Activated CD4-positive, alpha-beta T cell treated with anti-CD3 and anti-CD28 coated beads, Interleukin-2, Interleukin-4, amounts not matched to agents 100 ng/mL and 50 ng/mL, durations not matched to agents 16 hours and 8 hours (primary cell): Measurements from ENCODE around the gene C1QTNF4.
A peak's percentile ranks its signal among the peaks of the same experiment; 100 is the strongest.
"Not testable (repeated sequence)": the region's sequence is repeated elsewhere in the genome, so short reads cannot be mapped to it uniquely, and the experiment has no call there.

Experiments used
- DNase-seq: peaks from one replicate; pipeline ENCODE4 v3.0.0-alpha.2; 2020; ENCODE audit warnings: low spot score

The C1QTNF4 gene

DNA sequence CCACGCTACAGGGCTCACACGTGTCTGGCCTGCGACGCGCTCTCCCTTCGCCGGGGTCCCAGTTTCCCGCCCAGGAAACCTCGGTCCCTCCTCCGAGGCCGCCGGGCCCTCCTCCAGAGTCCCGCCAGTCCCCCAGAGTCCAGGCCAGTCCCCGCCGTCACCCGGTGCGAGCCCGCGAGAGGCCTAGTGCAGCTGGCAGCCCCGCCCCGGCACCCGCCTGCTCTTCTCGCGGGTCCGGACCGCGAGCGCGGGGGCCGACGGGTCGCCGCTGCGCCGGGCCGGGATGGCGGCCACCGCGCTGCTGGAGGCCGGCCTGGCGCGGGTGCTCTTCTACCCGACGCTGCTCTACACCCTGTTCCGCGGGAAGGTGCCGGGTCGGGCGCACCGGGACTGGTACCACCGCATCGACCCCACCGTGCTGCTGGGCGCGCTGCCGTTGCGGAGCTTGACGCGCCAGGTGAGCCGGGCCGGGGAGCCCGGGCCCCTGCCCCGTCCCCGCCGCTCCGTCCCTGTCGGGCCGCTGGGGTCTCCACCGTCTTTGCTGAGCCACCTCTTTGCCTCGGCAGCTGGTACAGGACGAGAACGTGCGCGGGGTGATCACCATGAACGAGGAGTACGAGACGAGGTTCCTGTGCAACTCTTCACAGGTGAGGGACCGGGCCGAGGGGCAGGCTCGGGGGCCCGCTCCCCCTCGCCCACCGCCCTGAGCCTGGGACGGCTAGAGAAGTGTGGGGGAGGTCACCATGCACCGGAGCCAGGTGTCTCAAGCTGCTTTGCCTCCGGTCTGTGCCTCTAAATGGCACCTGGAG lies 28.7 kb downstream of the C1QTNF4 start, which contains the start of gene PTPMT1:
TSS of gene PTPMT1 (plus strand) at position 260 of the 809 bp plus-strand sequence. CDS start at position 284, 24 bp downstream.
- peak; percentile 73 for DNase-seq

DNA sequence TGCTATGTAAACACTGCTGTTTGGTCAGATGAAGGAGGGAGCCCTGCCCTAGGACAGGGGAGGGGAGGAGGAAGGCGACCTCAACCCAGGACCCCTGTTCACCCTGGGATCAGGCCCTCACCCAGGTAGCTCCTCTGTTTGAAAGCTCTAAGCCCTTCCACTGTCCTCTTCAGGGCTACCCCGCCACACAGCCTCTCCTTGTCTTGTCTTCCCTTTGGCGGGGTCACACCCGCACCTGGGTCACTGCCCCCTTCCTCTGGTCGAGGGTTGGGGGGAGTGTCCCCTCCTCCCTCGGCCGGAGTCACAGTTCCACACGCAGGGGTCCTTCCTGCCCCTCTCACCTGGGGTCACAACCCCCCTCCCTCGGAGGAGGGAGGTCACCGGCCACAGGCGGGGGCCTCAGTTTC lies 29.3 kb downstream of the C1QTNF4 start:
- DNase-seq: no peak

DNA sequence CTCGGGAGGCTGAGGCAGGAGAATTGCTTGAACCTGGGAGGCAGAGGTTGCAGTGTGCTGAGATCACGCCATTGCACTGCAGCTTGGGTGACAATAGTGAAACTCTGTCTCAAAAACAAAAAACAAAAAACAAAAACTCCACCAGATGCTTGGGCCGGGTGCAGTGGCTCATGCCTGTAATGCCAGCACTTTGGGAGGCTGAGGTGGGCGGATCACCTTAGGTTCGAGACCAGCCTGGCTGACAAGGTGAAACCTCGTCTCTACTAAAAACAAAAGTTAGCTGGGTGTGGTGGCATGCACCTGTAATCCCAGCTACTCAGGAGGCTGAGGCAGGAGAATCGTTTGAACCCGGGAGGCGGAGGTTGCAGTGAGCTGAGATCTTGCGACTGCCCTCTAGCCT lies 29.8 kb downstream of the C1QTNF4 start:
- DNase-seq: not testable (repeated sequence)

DNA sequence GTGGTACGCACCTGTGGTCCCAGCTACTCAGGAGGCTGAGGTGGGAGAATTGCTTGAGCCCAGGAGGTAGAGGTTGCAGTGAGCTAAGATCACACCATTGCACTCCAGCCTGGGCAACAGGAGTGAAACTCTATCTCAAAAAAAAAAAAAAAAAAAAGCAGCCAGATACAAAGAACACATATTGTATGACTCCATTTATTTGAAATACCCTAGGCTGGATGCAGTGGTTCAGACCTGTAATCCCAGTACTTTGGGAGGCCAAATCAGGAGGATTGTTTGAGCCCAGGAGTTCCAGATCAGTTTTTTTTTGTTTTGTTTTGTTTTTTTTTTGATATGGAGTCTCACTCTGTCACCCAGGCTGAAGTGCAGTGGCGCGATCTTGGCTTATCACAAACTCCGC lies 31.8 kb downstream of the C1QTNF4 start:
- not testable (repeated sequence) for DNase-seq

DNA sequence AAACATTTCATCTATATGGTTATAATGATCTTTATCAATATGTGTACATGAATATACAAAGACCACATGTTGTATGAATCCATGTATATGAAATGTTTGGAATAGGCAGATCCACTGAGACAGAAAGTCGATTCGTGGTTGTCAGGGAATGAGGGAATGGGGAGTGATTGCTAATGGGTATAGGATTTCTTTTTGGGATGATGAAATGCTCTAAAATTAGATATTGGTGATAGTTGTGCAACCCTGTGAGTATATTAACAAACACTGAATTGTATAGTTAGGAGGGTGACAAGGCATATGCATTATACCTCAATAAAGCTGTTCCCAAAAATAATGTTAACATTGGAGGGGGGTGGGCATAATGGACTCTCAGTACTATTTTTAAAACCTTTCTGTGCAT lies 33.8 kb downstream of the C1QTNF4 start:
- DNase-seq: no peak

DNA sequence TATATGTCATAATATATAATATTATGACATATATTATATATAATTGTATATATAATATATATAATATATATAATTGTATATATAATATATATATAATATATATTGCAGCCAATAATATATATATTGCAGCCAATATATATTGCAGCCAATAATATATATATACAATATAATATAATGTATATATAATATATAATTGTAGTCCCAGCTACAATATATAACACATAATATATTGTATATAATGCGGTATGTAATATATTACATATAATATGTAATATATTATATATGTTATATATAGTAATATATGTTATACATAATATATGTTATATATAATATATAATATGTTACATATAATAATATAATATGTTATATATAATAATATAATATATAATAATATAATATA lies 35.5 kb downstream of the C1QTNF4 start:
- no peak for DNase-seq

DNA sequence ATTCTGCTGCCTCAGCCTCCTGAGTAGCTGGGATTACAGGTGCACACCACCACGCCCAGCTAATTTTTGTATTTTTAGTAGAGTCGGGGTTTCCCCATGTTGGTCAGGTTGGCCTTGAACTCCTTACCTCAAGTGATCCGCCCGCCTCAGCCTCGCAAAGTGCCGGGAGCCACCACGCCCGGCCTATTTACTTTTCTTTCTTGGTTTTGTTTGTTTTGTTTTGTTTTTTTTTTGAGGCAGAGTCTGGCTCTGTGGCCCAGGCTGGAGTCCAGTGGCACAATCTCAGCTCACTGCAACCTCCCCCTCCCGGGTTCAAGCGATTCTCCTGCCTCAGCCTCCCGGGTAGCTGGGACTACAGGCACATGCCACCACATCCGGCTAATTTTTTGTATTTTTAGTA lies 37.2 kb downstream of the C1QTNF4 start:
- not testable (repeated sequence) for DNase-seq

DNA sequence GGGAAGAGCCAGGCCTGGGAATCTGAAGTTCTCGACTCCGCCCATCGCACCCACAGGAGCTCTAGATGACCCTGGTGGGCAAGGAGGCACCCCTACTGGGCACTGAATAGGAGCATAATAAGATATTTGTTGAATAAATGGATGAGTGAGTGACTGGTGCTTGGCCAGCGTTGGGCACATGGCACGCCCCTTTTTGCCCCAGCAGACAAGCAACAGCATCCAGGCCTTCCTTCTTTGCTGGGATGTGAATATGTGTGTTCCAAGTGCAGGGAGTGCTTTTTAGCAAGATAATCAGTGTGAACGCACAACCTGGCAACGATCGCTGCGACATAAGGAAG lies 40.8 kb downstream of the C1QTNF4 start:
- no peak for DNase-seq

DNA sequence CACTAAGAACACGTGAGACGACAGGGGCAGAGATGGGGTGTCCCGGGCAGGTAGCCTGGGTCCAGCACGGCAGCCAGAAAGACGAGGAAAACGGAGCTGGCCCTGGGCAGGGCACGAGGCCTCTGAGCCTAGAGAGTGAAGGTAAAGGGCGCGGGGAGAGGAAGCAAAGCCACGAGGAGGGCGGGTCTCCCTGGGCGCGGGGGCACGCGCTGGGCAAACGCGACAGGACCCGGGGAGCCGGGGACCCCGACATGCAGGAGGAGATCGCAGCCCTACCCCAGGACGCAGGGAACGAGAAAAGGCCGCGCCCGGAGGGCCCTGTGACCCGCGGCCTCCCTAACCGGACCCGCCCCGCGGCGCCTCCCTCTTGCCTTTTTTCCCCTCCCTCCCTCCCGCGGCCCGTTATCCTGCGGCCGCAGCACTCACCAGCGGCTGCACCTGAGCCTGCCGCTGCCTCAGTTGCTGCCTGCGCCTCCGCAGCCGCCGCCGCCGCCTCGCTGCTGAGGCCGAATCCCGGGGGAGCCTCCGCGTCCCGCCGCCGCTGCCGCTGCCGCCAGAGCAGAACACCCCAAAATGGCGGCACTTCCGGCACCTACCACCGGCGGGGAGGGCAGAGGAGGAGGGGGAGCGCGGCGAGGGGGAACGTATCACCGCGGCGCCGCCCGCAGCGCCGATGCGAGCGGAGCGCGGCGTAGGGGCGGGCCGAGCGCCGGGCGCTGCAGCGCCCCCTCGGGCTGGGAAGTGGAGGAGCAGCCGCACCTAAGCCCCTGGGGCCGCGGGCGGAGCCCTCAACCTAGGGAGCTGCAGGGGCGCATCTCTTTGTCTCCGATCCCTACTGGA lies 41.4 kb downstream of the C1QTNF4 start, which contains the start of gene CELF1:
TSS of gene CELF1 (minus strand) at position 567 of the 840 bp plus-strand sequence. CDS start 53,609 bp downstream, outside the sequence.
- peak; percentile 93 for DNase-seq

DNA sequence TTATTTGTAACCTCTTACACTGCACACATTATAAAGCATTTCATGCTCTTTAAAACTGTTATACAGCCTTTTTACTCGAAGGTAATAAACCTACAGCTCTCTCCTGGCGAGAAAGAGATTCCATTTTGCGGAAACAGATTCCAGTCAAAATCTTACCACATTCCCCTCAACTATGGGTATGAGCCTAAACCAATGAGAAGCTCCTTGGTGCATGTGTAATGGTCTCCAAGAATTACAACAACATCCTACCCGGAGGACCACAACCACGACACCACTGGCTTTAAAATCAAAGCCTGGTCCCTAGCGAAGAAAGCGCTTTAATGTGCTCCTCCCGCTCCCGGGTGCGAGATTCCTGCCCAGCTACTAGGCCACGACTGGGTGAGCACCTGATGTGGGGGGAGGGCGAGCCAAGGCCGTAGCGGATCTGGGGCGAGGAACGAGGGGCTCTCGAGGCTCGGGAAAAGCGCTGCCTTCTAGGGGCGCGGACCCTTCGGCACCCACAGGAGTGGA lies 42.1 kb downstream of the C1QTNF4 start:
- DNase-seq: peak; percentile 19

DNA sequence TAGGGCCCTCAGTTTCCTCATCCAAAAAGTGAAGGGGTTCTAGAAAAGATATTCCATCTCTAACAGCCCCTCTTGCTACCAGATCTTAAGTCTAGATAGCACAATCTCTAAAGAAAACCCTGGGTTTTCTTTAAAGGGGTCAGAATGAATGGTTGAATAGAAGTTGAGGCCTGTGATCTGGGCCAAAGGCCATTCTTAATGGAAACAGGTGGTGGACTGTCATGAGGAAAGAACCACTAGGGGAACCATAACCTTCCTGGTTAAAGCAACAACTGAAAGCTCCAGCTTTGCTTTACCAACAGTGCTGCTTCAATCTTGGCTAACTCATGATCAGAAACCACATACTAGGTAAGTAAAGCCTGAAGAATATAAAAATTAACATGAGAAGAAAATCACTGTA lies 43.1 kb downstream of the C1QTNF4 start:
- DNase-seq: peak; percentile 34

DNA sequence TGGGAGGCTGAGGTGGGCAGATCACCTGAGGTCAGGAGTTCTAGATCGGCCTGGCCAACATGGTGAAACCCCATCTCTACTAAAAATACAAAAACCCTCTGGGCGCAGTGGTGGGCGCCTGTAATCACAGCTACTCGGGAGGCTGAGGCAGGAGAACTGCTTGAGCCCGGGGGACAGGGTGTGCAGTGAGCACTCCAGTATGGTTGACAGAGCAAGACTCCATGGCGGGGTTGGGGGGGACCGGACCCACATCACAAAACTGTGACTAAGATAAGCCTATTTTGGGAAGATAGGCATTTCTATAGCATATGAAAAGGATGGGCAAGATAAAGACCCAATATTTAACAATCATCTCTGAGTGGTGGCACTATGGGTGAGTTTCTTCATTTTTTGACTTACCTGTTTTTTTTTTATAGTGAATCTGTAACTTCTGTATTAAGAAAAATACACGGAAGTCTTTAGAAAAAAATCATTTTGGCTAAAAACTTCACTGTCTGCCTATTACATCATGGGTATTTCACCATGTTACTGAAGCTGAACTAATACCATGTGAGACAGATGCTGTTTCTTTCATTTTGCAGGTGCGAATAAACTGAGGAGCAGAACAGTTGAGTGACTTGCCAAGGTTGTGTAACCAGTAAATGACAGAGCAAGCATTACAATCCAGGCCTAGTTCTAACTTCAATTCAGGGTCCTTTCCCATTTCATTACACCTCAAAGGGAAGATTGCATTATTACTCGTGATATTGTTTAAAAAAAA lies 43.7 kb downstream of the C1QTNF4 start:
- no peak for DNase-seq

DNA sequence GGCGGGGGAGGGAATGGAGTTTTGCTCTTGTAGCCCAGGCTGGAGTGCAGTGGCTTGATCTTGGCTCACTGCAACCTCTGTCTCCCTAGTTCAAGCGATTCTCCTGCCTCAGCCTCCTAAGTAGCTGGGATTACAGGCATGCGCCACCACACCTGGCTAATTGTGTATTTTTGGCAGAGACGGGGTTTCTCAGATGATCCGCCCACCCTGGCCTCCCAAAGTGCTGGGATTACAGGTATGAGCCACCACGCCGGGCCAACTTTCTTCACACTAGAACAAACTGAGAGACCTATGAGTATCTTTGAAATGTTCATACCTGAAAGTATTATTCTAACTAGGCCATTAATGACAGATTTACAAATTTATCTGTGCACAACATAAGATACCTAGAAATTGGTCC lies 47.9 kb downstream of the C1QTNF4 start:
- DNase-seq: not testable (repeated sequence)

DNA sequence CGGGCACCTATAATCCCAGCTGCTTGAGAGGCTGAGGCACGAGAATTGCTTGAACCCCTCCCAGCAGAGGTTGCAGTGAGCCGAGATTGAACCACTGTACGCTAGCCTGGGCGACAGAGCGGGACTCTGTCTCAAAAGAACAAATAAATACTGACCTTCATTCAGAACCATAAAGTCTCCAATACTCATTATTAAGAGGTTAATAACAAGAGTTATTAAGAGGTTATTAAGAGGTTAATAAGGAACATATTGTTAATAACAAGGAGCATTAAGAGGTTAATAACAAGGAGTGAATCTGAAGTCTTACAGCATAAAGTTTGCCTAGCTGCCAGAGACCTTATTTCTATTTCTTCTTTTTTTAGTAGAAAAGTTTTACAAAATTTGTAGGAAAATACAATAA lies 48.9 kb downstream of the C1QTNF4 start:
- DNase-seq: no peak

DNA sequence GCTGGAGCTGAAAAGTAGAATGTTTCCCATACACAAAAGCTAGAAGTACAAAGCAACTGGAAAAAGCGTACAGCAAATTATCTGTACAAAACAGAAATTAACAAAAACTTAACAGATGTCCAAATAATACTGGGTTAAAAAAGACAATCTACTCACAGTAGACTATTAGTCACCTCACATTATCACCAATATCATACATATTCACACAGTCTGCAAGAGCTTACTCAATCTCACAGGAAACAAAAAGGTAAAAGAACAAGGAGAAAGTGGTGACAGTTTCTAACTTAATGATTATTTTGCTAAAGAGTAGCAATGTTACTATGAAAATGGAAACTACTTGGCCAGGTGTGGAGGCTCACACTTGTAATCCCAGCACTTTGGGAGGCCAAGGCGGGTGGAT lies 53.1 kb downstream of the C1QTNF4 start:
- no peak for DNase-seq

DNA sequence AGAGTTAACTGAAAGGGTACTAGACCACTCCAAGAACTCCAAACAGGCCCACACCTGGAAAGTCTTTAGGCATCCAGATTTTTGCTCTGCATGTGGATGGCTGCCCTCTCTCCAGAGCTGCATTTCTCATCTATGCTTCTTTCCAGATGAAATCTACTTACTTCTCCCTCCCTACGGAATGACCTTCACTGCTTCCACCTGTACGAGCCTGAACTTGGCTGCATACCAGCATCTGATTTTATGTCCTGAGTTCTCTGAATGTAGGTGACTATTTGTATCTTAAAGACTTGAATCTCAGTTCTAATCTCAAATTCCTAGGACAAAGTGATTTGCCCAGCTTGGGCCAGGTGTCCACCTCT lies 54.6 kb downstream of the C1QTNF4 start:
- DNase-seq: no peak
